Skin of body (tissue), 2 donors: ENCODE data around the gene THG1L. TPM values are rescaled to one million over a fixed set of nuclear protein-coding genes. Genes with fewer than 3 reads are reported as not detected.
A peak's percentile ranks its signal among the peaks of the same experiment; 100 is the strongest.
"Not testable (repeated sequence)": the region's sequence is repeated elsewhere in the genome, so short reads cannot be mapped to it uniquely, and the experiment has no call there.

Experiments
- DNase-seq: peaks from one replicate; lab custom pipeline; 2025; lab: John Stamatoyannopoulos, UW
- total RNA-seq: library from RNA; depleted of rRNA; stranded (reverse); fragments of >200 nt; gene quantifications from one replicate; pipeline ENCODE4 v1.2.3, GENCODE V29; 2014

THG1L gene
- total RNA-seq: 17.6 TPM

DNA sequence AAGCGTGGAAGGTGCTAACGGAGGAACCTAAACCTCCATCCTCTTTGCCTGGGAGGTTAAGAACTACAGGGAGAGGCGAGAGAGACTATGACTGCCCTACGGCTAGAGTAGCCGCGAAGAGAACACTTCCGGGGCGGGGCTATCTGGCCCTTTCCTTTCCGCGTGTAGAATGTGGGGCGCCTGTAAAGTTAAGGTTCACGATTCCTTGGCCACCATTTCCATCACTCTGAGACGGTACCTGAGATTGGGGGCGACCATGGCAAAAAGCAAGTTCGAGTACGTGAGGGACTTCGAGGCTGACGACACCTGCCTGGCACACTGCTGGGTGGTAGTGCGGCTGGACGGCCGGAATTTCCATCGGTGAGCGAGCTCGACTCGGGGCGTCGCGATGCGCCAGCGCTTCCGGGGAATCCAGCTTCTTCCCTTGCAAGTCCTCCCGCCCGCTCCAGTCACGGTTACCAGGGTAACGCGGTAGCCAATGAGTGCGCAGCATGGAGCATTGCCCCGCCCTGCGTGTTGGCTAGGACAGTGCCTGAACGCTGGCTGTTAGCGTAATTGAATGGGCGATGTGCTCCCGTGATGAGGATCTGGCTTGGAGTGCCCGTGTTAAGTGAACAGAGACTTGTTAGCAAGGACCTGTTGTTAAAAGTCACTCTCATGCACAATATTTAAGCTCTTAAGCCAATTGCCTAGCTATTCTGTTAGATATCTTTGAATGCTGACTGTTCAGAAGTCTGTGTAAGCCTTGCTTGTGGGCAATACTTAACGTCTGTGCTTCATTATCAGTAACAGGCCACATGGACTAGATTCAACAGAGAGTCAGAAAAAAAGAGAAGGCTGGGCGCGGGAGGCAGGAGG lies at the start of gene THG1L:
Gene THG1L, plus strand, starts transcription at position 149 of the 858 bp plus-strand sequence. Its CDS starts 21 bp downstream, at position 170.
- peak; percentile 97 for DNase-seq

DNA sequence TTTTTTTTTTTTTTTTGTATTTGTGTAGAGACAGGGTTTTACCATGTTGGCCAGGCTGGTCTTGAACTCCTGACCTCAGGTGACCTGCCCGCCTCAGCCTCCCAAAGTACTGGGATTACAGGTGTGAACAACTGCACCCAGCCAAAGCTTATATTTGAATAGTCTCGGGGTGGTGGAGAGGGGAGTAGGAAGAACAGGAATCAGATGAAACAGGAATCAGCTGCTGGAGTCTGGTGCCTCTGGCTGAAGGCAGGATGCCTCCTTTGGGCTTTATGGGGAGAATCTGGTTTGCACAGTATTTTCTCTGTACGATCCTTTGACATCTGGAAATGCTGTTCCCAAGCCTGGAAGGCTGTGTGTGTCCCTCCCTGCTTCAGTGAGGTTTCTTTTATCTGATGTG lies 49.0 kb upstream of the THG1L start:
- DNase-seq: peak; percentile 4

DNA sequence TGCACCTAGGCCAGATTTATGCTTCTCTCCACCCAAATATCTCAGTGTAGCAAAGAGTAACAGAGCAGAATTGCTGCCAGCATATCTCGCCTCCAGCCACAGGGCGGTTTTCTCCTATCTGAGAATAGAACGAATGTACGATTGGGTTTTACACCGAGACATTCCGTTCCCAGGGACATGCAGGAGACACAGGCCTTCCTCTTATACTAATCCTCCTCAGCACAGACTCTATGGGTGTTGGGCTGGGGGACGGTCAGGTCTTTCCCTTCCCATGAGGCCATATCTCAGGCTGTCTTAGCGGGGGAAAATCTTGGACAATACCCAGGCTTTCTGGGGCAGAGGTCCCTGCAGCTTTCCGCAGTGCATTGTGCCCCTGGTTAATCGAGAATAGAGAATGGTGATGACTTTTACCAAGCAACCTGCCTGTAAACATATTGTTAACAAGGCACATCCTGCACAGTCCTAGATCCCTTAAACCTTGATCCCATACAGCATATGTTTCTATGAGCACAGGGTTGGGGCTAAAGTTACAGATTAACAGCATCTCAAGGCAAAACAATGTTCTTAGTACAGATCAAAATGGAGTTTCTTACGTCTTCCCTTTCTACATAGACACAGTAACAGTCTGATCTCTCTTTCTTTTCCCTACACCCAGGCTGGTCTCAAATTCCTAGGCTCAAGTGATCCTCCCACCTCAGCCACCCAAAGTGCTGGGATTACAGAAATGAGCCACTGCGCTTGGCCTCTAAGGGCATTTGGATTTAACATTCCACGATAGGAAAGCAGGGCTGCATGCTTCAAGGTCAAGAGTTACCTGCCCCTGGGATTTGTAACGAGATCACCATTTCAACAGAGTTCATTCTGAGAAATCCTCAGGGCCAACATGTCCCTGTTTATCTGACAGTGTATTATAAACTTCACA lies 44.7 kb upstream of the THG1L start:
- DNase-seq: not testable (repeated sequence)

DNA sequence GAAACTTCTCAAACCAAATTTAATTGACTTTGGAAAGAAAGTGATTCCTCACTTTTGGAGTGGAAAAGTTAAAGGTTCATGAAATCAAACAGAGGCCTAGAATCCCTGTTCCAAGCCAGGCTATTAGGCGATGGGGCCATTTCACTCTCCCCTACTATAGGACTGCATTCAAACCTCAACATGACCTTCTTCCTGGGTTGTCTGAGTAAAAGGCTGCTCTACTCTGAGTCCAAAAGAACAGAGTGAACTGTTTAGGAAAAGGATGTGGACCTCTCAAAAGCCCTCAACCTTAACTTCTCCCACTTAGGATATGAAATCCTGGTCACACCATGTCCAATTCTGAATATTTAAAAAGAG lies 44.0 kb upstream of the THG1L start:
- DNase-seq: no peak

DNA sequence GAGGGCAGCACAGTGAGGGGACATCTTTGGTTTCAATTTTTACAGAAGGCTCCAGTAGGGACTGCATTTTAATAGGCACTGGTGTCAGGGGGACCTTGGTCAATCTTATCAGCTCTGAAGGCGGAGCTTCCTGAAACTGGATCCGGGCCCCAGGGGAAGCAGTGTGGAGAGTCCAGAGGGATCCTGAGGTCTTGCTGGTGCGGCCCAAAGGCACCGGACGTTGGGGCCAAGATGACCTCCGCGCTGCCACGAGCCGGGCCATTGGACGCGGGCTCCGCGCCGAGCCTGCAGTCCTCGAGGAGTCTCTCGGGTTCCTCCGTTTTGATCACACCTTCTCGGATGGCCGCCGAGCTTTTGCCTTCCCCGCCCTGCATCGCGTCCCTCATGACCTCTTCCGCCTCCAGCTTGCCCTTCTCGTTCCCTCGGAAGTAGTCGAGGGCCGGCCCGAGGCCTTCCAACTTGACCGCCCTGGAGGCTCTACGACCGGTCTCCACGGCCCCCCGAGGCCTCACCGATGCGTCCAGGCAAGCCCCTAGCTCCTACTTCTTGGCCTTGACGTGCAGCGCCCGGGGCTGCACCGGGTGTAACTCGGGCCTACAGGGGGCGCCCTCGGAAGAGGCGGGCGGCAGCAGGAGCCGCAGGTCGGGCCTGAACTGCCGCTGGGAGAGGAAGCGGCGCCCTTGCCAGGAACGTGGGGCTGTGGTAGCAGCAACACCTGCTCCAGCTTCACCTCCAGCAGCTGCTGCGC lies 41.1 kb upstream of the THG1L start:
- no peak for DNase-seq

DNA sequence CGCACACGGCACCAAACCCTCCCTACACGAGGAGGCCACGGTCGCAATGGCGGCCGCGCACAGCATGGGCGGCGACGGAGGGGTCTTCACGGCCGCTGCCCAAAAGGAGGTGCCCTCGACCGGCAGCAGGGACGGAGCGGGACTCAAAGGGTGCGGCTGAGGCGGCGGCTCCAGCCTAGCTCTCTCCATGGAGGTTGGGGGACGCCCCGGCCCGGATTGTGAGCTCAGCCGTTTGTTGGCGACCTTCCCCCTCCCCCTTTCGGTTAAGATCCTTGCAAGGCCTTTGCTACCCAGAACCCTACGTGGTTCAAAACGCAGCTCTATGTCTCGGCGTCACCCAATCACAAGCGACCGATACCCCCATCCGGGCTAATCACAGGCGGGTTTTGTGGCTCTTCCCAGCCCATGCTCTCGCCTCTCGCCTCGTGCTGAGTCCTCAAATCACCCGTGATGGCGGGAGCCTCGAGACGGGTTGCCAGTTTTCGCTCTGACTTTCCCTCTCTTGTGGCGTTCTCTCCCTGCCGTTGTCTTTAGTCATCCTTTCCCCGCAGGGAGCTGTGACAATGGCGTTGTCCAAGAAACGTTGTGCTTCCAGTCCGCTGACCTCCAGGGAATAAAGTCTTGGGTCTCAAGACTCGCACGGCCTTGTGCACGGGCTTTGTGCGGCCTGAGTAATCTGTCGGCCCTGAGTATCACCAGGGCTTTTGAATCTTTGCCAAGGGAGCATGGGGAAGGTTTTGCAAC lies 40.4 kb upstream of the THG1L start:
- DNase-seq: no peak

DNA sequence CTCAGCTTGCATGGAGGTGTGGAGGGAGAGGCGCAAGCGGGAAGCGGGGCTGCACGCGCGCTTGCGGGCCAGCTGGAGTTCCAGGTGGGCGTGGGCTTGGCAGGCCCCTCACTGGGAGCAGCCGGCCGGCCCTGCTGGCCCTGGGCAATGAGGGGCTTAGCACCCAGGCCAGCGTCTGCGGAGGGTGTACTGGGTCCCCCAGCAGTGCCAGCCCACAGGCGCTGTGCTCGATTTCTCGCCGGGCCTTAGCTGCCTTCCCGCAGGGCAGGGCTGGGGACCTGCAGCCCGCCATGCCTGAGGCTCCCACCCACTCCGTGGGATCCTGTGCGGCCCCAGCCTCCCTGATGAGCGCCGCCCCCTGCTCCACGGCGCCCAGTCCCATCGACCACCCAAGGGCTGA lies 37.4 kb upstream of the THG1L start:
- not testable (repeated sequence) for DNase-seq

DNA sequence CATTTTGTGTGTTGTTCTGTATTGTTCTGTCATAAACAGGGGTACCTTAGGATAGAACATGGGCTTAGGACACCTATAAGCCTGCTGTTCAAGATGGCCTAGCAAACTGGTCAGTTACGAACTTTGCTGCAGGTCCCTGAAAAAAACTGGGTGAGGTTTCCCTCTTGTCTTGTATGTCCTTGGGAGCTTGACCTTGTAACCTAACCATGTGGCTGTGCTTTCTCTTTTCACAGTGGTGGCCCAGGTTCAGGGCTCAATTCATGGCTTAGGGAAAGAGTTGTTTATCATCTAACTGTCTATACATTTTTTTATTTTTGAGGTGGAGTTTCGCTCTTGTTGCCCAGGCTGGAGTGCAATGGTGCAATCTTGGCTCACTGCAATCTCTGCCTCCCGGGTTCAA lies 35.1 kb upstream of the THG1L start:
- not testable (repeated sequence) for DNase-seq

DNA sequence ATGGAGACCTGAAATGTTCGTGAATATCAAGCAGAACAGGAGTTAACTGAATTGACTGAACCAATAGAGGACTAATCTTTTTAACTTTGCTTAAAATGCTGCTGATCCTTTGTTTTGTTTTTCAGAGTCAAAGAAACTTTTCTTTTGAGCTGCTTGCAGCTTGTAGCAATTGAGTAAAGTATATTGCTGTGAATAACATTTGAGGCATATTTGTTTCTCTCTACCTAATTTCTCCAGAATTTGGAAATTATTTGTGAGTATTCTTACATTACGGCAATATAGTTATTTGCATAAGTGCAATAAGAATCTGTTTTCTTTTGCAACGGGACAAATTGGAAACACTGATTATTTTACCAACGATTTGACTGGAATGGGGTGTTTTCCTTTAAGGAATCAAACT lies 32.5 kb upstream of the THG1L start:
- DNase-seq: not testable (repeated sequence)

DNA sequence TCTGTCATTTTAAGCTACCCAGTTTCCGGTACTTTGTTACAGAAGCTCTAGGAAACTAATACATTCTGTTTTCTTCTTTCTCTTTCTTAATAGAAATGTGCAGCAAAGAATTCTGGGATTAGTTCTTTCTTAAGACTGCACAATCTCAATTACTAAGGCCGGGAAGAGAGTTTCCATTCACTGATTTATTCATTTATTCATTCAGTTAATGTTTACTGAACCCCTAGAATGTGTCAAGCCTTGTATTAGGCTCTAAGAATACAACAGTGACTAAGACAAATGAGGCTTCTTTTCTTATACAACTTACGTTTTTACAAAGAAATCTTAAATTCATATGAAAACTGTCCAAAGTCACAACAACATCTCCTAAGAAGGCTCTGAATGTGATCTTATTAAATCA lies 27.5 kb upstream of the THG1L start:
- DNase-seq: no peak

DNA sequence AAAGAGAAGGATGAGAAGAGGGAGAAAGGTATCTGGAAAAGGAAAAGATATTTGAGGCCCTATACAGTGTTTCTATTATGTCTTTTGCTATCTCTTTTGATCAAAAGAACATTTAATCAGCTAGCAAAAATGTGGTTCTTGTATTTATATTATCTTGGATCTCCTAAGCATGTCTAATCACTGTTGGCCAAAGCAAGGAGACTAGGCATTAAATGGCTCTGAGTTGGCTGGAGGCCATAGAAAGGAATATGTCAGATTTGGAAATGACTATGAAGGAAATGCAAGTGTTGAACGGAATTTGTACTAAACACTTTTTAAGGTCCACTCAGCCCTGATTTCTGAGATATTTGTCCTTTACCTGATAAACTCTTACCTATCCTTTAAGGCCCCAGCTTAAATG lies 22.4 kb upstream of the THG1L start:
- DNase-seq: no peak

DNA sequence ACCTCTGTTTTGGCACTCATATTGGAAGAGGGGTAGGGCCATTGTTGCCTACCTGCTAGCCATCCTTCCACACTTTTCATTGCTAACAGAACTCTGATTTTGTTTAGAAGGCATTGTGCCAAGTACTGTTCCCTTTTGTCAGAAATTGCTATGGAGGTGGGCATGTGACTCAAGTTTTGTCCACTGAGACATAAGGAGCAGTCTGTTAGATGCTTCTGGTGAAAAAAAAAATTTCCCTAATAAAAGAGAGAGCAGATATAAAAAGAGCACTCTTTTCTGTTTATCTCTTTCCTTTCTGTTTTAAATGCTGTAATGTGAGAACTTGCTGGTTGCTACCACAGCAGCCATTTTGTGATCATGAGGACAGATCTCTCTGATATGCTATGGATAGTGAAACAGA lies 21.9 kb upstream of the THG1L start:
- no peak for DNase-seq

DNA sequence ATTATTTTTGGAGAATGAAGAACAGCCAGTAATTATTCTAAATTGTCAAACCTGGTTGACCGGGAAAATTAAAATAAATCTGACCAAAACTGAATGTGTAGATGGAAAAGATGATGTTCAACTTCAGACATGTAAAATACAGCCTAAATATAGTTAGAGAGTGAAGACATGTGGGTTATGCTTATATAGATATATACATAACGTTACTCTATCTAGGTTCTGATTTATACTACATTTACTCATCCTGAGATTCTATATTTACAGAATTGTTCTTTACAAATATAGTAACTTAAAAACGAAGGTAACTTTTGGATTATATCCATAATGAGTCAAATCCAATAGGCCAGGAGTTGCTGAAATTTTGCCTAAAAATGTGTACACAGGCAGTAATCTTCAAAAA lies 20.8 kb upstream of the THG1L start:
- DNase-seq: no peak

DNA sequence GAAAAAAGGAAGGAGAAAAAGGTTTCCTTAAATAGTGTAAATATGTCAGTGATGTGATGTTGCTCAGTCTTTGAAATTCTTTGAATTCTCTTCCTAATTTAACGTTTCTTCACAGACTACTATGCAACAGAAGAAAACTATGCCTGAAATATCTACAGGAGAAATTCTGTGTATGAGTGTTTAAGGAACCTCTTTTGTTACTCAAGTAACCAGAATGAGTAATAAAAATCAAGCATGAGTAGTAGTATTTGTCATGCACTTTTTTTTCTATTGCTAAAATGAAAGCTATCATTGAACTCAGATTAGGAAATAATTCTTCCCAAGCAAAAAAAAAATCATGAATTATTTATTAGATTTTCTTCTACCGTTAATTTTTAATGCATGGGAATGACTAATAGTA lies 20.3 kb upstream of the THG1L start:
- DNase-seq: no peak

DNA sequence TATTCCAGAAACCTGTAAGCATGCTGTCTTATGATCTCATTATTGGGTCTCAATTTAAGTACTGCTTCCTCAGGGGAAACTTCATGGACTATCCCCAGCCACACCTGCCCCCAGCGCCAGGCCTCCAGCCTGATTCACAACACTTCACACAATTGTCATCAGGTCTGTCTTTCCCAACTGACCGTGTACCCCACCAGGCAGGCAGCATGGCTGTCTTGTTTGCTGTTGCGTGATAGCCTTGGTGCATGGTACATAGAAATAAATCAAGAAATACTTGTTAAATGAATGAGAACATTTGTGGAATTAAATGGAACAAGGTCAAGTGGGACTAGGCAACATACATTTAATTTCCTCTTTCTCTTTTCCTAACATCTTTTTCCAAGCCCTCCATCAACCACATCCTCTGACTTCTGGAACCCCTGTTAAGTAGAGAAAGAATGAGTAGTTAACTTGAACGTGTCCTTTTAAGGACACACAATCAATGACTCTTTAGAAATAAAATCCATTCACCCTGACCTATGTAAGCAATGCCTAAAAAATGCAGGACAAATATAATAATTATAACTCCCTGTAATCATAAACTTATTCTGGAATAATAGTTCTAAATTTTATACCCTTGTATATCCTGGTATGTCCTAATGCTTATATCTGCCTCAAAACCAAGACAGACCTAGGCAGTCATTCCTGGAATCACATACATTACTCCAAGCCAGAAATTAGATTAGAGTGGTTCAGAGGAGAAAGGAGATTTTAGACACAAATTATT lies 17.2 kb upstream of the THG1L start:
- no peak for DNase-seq

DNA sequence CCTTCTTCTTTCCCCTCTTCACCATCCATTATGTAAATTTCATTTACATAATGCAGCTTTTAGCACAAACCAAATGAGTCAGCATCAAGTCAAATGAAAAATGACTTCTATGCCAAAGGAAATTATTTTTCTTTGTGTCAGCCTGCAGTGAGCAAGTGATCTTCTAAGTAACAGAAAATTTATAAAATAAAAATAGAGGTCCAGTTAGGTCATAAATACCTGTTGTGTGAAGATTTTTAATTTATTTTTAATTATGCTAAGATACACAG lies 16.7 kb upstream of the THG1L start:
- no peak for DNase-seq

DNA sequence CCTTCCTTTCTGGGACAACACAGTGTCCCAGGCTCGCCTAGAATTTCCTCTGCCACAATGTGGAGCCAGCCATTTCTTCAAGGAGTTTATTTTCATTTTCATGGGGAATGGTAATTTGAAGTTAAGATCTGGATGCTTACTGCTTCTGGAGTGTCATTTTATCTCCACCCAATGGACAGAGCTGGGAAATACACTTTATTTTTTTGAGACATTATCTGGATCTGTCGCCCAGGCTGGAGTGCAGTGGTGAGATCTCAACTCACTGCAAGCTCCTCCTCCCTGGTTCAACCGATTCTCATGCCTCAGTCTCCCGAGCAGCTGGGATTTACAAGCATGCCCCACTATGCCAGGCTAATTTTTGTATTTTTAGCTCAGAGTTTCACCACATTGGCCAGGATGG lies 12.7 kb upstream of the THG1L start:
- peak; percentile 42 for DNase-seq

DNA sequence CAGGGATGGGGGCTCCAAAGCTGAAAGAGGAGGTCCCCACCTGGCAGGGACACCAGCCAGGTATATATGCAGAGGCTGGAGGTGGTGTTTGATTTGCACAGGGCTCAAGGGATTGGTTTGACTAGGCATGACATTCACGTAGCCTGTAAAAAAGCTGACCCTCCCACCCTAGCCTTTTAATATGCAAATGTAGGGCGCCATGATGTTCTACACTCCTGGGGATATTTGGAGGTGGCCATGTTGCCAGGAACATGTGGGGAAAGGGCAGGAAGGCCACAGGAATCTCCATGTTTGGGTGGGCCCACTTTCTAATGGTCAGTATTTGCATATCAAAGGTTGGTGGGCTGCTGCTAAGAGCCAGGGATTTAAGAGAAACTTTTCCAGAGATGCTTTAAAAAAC lies 12.0 kb upstream of the THG1L start:
- no peak for DNase-seq

DNA sequence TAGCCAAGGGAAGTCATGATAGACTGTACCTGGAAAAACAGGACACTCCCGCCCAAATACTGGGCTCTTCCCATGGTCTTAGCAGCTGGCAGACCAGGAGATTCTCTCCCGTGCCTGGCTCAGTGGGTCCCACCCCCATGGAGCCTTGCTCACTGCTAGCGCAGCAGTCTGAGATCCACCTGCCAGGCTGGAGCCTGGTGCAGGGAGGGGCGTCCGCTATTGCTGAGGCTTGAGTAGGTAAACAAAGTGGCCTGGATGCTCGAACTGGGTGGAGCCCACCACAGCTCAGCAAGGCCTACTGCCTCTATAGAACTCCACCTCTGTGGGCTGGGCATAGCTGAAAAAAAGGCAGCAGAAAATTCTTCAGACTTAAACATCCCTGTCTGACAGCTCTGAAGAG lies 10.1 kb upstream of the THG1L start:
- DNase-seq: no peak

DNA sequence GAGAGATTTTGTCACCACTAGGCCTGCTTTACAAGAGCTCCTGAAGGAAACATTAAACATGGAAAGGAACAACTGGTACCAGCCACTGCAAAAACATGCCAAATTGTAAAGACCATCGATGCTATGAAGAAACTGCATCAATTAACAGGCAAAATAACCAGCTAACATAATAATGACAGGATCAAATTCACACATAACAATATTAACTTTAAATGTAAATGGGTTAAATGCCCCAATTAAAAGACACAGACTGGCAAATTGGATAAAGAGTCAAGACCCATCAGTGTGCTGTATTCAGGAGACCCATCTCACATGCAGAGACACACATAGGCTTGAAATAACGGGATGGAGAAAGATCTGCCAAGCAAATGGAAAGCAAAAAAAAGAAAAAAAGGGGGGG lies 8.3 kb upstream of the THG1L start:
- DNase-seq: not testable (repeated sequence)

DNA sequence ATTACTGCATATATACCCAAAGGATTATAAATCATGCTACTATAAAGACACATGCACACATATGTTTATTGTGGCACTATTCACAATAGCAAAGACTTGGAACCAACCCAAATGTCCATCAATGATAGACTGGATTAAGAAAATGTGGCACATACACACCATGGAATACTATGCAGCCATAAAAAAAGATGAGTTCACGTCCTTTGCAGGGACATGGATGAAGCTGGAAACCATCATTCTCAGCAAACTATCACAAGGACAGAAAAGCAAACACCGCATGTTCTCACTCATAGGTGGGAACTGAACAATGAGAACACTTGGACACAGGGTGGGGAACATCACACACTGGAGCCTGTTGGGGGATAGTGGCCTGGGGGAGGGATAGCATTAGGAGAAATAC lies 4.6 kb upstream of the THG1L start:
- not testable (repeated sequence) for DNase-seq
